B cell (primary cell): ENCODE measurements around the gene RNF215. TPM values are rescaled to one million over a fixed set of nuclear protein-coding genes. Genes with fewer than 3 reads are reported as not detected.

ENCODE experiments used
- ATAC-seq: fragments of 200-7000 bp; cut with Tn5 transposase; one replicate; pipeline ENCODE4 v1.10.0; 2021; ENCODE audit warnings: low read depth, mild to moderate bottlenecking, moderate number of reproducible peaks, moderate library complexity
- CTCF ChIA-PET: fragments of 350-600 bp; sonication (Branson Sonifier 250); formaldehyde crosslinking; loops from one replicate; lab custom pipeline; 2021; ENCODE audit warnings: antibody characterized with exemption, inconsistent platforms; lab: Charles Lee
- POLR2A ChIA-PET: fragments of 350-600 bp; sonication (Branson Sonifier 250); formaldehyde crosslinking; loops from one replicate; lab custom pipeline; 2021; ENCODE audit warnings: antibody characterized with exemption; lab: Charles Lee
- DNase-seq: peaks from one replicate; pipeline ENCODE4 v3.0.0; 2013
- H2AFZ ChIP-seq: 2 replicates; pipeline ENCODE4 v1.6.1; 2012; ENCODE audit warnings: mild to moderate bottlenecking, low read depth, low read length; ENCODE audit not compliant: insufficient read depth, poor library complexity, severe bottlenecking
- H3K27ac ChIP-seq, 2 donors: 1 replicate in 1 of 2; 2 replicates in 1 of 2; pipeline ENCODE4 v1.5.1; 2012 to 2013; ENCODE audit warnings: low read length in 2 of 2, mild to moderate bottlenecking in 2 of 2, moderate library complexity in 1 of 2
- H3K27me3 ChIP-seq, 4 experiments: fragments of 200-600 bp in 1 of 4; sonication (generic) in 1 of 4; replicated peaks in 1 of 4; 1 replicate in 2 of 4; 2 replicates in 2 of 4; pipeline versions ENCODE4 v1.6.1 to v1.7.0; 2013 to 2016; ENCODE audit warnings: low read length in 3 of 4, mild to moderate bottlenecking in 2 of 4, mixed read lengths in 1 of 4, moderate library complexity in 1 of 4; ENCODE audit not compliant: insufficient read depth in 4 of 4, control insufficient read depth in 3 of 4; ENCODE audit errors: control extremely low read depth in 1 of 4
- H3K36me3 ChIP-seq, 2 experiments: replicated peaks in 1 of 2; 1 replicate in 1 of 2; 2 replicates in 1 of 2; pipeline versions ENCODE4 v1.6.1 to v1.7.1; 2013; ENCODE audit warnings: low read length in 1 of 2; ENCODE audit not compliant: insufficient read depth in 2 of 2, control insufficient read depth in 1 of 2; ENCODE audit errors: control extremely low read depth in 1 of 2, extremely low read depth in 1 of 2
- H3K4me1 ChIP-seq, 2 donors: fragments of 200-600 bp in 1 of 2; sonication (generic) in 1 of 2; 1 replicate in 1 of 2; 2 replicates in 1 of 2; pipeline versions ENCODE4 v1.5.1 to v1.6.1; 2013 to 2017; ENCODE audit warnings: low read length in 2 of 2; ENCODE audit not compliant: control insufficient read depth in 2 of 2, insufficient read depth in 2 of 2
- H3K4me2 ChIP-seq: replicated peaks from 2 replicates; pipeline ENCODE3; 2012; ENCODE audit warnings: mild to moderate bottlenecking, low read depth, low read length; ENCODE audit not compliant: poor library complexity, severe bottlenecking
- H3K4me3 ChIP-seq, 5 experiments: fragments of 200-600 bp in 1 of 5; sonication (generic) in 1 of 5; 1 replicate in 3 of 5; 2 replicates in 2 of 5; pipeline versions ENCODE4 v1.5.1 to v1.7.0; 2011 to 2016; ENCODE audit warnings: low read length in 4 of 5, mild to moderate bottlenecking in 4 of 5, low read depth in 2 of 5, control low read depth in 1 of 5, moderate library complexity in 1 of 5; ENCODE audit not compliant: insufficient read depth in 1 of 5; ENCODE audit errors: control extremely low read depth in 1 of 5, extremely low read depth in 1 of 5
- H3K79me2 ChIP-seq: fragments of 200-600 bp; sonication (generic); one replicate; pipeline ENCODE4 v1.6.0; 2016; ENCODE audit warnings: low read length; ENCODE audit not compliant: control insufficient read depth, insufficient read depth
- H3K9ac ChIP-seq: fragments of 200-600 bp; sonication (generic); 2 replicates; pipeline ENCODE4 v1.6.1; 2017; ENCODE audit warnings: mild to moderate bottlenecking, low read length, moderate library complexity
- H3K9me3 ChIP-seq, 3 donors: one replicate each; pipeline versions ENCODE4 v1.6.1 to v1.7.1; 2013; ENCODE audit warnings: low read length in 2 of 3; ENCODE audit not compliant: control insufficient read depth in 2 of 3, insufficient read depth in 1 of 3; ENCODE audit errors: control extremely low read depth in 1 of 3
- H4K20me1 ChIP-seq: 2 replicates; pipeline ENCODE4 v1.6.0; 2012; ENCODE audit warnings: mild to moderate bottlenecking, low read length; ENCODE audit not compliant: insufficient read depth, control insufficient read depth, poor library complexity, severe bottlenecking
- H3K27ac Mint-ChIP-seq: one replicate; pipeline ENCODE4 v1.8.0; 2021; ENCODE audit warnings: mixed read lengths
- H3K27me3 Mint-ChIP-seq: one replicate; pipeline ENCODE4 v1.8.0; 2021; ENCODE audit warnings: mixed read lengths
- H3K4me1 Mint-ChIP-seq: one replicate; pipeline ENCODE4 v1.8.0; 2021; ENCODE audit warnings: mixed read lengths
- H3K4me3 Mint-ChIP-seq: one replicate; pipeline ENCODE4 v1.8.0; 2021; ENCODE audit warnings: mixed read lengths
- H3K9me3 Mint-ChIP-seq: one replicate; pipeline ENCODE4 v1.8.0; 2022; ENCODE audit warnings: mixed read lengths; ENCODE audit not compliant: insufficient read depth
- CTCF ChIP-seq: fragments of 200-600 bp; IDR thresholded peaks from one replicate; pipeline ENCODE4 v1.8.0; 2022; ENCODE audit warnings: antibody characterized with exemption, mild to moderate bottlenecking
- EZH2 ChIP-seq: IDR thresholded peaks from 2 replicates; pipeline ENCODE4 v1.6.1; 2012; ENCODE audit warnings: borderline replicate concordance, low read depth, mild to moderate bottlenecking, moderate library complexity, low read length; ENCODE audit not compliant: insufficient read depth, poor library complexity, severe bottlenecking
- WGBS: methylation state at CpG from one replicate; pipeline ENCODE4 v1.1.5; 2013; ENCODE audit warnings: missing lambda C conversion rate; ENCODE audit not compliant: insufficient coverage; 5-methylcytosine and 5-hydroxymethylcytosine counted together
- intact Hi-C: fragments of 100-400 bp; cut with micrococcal nuclease; formaldehyde crosslinking; loops from one replicate; pipeline ENCODE4 v1.10.0; 2022
- polyA plus RNA-seq: library from polyadenylated mRNA; depleted of rRNA; stranded (reverse); fragments of >200 nt; gene quantifications from 2 replicates; pipeline ENCODE4 v1.2.3, GENCODE V29; 2012
- total RNA-seq, 2 donors: library from RNA; stranded (reverse); fragments of 120-200 nt in 1 of 2; gene quantifications; 1 replicate in 1 of 2; 2 replicates in 1 of 2; pipeline versions ENCODE4 v1.2.3 to v1.2.4, GENCODE V29; 2013 to 2022

RNF215 gene
- total and polyA plus RNA-seq, 2 donors (not counting 1 experiment from before 2014, with no cell fraction given) = 8.8 to 18.6 TPM

GRCh38 chr22:30370641-30371230 is 16.5 kb downstream of the RNF215 start:
- Histone ChIP-seq H2AFZ (no peak overlapping the region), H3K4me2 (no peak overlapping the region), H4K20me1 (no peaks in the 10 kb centered on the region), H3K4me3 (no peak overlapping the region), H3K4me1 (no peaks in the 10 kb centered on the region), H3K9me3 (no peaks in the 10 kb centered on the region), H3K79me2 (no peaks in the 10 kb centered on the region), H3K27ac (no peak overlapping the region), H3K27me3 (no peaks in the 10 kb centered on the region), H3K9ac (no peak overlapping the region), H3K36me3 (no peaks in the 10 kb centered on the region)
- no peak for TF ChIP-seq CTCF
- TF ChIP-seq EZH2 = no peak
- DNase-seq (no peak), ATAC-seq (no peak)
- Mint-ChIP-seq H3K4me1 (no peaks in the 10 kb centered on the region), H3K27me3 (no peaks in the 10 kb centered on the region), H3K4me3 (no peak overlapping the region), H3K27ac (no peak overlapping the region), H3K9me3 (no peaks in the 10 kb centered on the region)
- ChIA-PET CTCF (no interaction called here), POLR2A (no interaction called here)
- 94% methylated on average over 19 of the region's 19 CpGs for WGBS
- intact Hi-C loops = no loop called here

GRCh38 chr22:30368420-30368819 is 18.8 kb downstream of the RNF215 start:
- Histone ChIP-seq H2AFZ (no peak overlapping the region), H3K36me3 (no peaks in the 10 kb centered on the region), H3K4me3 (no peak overlapping the region), H4K20me1 (no peaks in the 10 kb centered on the region), H3K4me2 (no peak overlapping the region), H3K27ac (no peak overlapping the region), H3K27me3 (no peaks in the 10 kb centered on the region), H3K79me2 (no peaks in the 10 kb centered on the region), H3K9me3 (no peaks in the 10 kb centered on the region), H3K4me1 (no peaks in the 10 kb centered on the region), H3K9ac (no peak overlapping the region)
- Mint-ChIP-seq H3K27me3 (no peaks in the 10 kb centered on the region), H3K4me1 (no peaks in the 10 kb centered on the region), H3K9me3 (no peaks in the 10 kb centered on the region), H3K4me3 (no peak overlapping the region), H3K27ac (no peak overlapping the region)
- intact Hi-C loops = no loop called here
- DNase-seq = no peak
- TF ChIP-seq CTCF (no peak), EZH2 (no peak)
- 95% methylated on average over 9 of the region's 9 CpGs for WGBS
- ChIA-PET CTCF (interaction anchor here (1.1 to 1.9 kb wide), 3 partner anchors 17 to 80 kb away, joined by 4 to 11 read pairs (median 5); partner anchors contain the start of genes CASTOR1 and RNF215), POLR2A (no interaction called here)
- ATAC-seq = no peak
